PC-9 (cell line): Measurements from ENCODE around the gene GBP1. TPM values are rescaled to one million over a fixed set of nuclear protein-coding genes. Genes with fewer than 3 reads are reported as not detected.

Source experiments
- BruUV-seq: library from RNA; stranded (reverse); fragments of 400-500 nt; replicated peaks from 2 replicates; lab custom pipeline; 2021; lab: Mats Ljungman, UMichigan
- CTCF ChIA-PET: fragments of 300-600 bp; sonication (Branson Sonifier 250); formaldehyde crosslinking; loops from one replicate; lab custom pipeline; 2022; ENCODE audit warnings: antibody characterized with exemption; lab: Charles Lee
- POLR2A ChIA-PET: fragments of 300-600 bp; sonication (Branson Sonifier 250); formaldehyde crosslinking; loops from one replicate; lab custom pipeline; 2022; ENCODE audit warnings: antibody characterized with exemption; ENCODE audit not compliant: unreplicated experiment; lab: Charles Lee
- DNase-seq, 2 experiments: peaks; one replicate each; pipeline versions ENCODE4 v3.0.0 to v3.0.0-alpha.2; 2015 to 2022; ENCODE audit warnings: mixed read lengths in 1 of 2
- H2AFZ ChIP-seq: fragments of 200-600 bp; sonication (generic); 2 replicates; pipeline ENCODE4 v1.8.1; 2017; ENCODE audit warnings: antibody characterized with exemption
- H3F3A ChIP-seq: fragments of 200-600 bp; sonication (generic); 2 replicates; pipeline ENCODE4 v1.8.1; 2017; ENCODE audit warnings: antibody characterized with exemption, mild to moderate bottlenecking, low read depth; ENCODE audit not compliant: insufficient read depth
- H3K27ac ChIP-seq: fragments of 200-600 bp; sonication (generic); 2 replicates; pipeline ENCODE4 v1.6.1; 2016; ENCODE audit warnings: mixed run types
- H3K27me3 ChIP-seq: fragments of 200-600 bp; sonication (generic); 2 replicates; pipeline ENCODE4 v1.6.1; 2016; ENCODE audit warnings: low read depth, mixed run types; ENCODE audit not compliant: insufficient read depth
- H3K36me3 ChIP-seq: fragments of 200-600 bp; sonication (generic); 2 replicates; pipeline ENCODE4 v1.6.1; 2016; ENCODE audit warnings: low read depth, mixed run types
- H3K4me1 ChIP-seq: fragments of 200-600 bp; sonication (generic); replicated peaks from 2 replicates; pipeline ENCODE4 v1.6.1; 2016; ENCODE audit warnings: mixed run types; ENCODE audit not compliant: insufficient read depth
- H3K4me2 ChIP-seq: fragments of 200-600 bp; sonication (generic); 2 replicates; pipeline ENCODE4 v1.6.1; 2017; ENCODE audit warnings: mixed run types
- H3K4me3 ChIP-seq: fragments of 200-600 bp; sonication (generic); 2 replicates; pipeline ENCODE4 v1.6.1; 2016; ENCODE audit warnings: mixed run types
- H3K79me2 ChIP-seq: fragments of 200-600 bp; sonication (generic); 2 replicates; pipeline ENCODE4 v1.6.1; 2017; ENCODE audit warnings: low read depth, mixed run types
- H3K9me2 ChIP-seq: fragments of 200-600 bp; sonication (generic); 2 replicates; pipeline ENCODE4 v1.8.1; 2017; ENCODE audit warnings: mild to moderate bottlenecking; ENCODE audit not compliant: insufficient read depth
- H3K9me3 ChIP-seq: fragments of 200-600 bp; sonication (generic); 2 replicates; pipeline ENCODE4 v1.8.1; 2016; ENCODE audit warnings: low read depth; ENCODE audit not compliant: insufficient read depth
- H4K20me1 ChIP-seq: fragments of 200-600 bp; sonication (generic); 2 replicates; pipeline ENCODE4 v1.8.1; 2017; ENCODE audit not compliant: insufficient read depth
- EZH2 ChIP-seq: fragments of 200-600 bp; sonication (generic); IDR thresholded peaks from 2 replicates; pipeline ENCODE4 v1.8.0; 2017; ENCODE audit warnings: antibody characterized with exemption, low read depth
- intact Hi-C: fragments of 100-400 bp; cut with micrococcal nuclease; formaldehyde crosslinking; loops from one replicate; pipeline ENCODE4 v1.10.0; 2022; ENCODE audit not compliant: unreplicated experiment
- total RNA-seq: library from RNA; stranded (reverse); gene quantifications from 2 replicates; pipeline ENCODE4 v1.2.3, GENCODE V29; 2021
- TF ChIP-seq, protein P1 (sequence below): fragments of 200-600 bp; sonication (generic); conservative IDR thresholded peaks from 2 replicates; pipeline ENCODE4 v1.6.1; 2017; ENCODE audit warnings: mixed run types, antibody characterized with exemption, mild to moderate bottlenecking, moderate library complexity

The GBP1 gene
- total RNA-seq, 1 experiment from 2014 or later: 7.3 TPM

GRCh38 chr1:89064632-89065031 lies 376 bp downstream of the GBP1 start:
- Histone ChIP-seq H4K20me1 (no peaks in the 10 kb centered on the region), H3K27me3 (no peaks in the 10 kb centered on the region), H3K36me3 (no peaks in the 10 kb centered on the region), H2AFZ (peak overlapping the region; percentile 32; the same call in 1 of the 2 replicates), H3K79me2 (no peaks in the 10 kb centered on the region), H3K4me3 (peak overlapping the region; percentile 26; the same call in 1 of the 2 replicates), H3F3A (no peaks in the 10 kb centered on the region), H3K4me2 (peak overlapping the region; percentile 59), H3K4me1 (0 out of 2 replicates have a peak, but pooled peaks cover 7% of the 10 kb centered on the region), H3K9me3 (no peaks in the 10 kb centered on the region), H3K9me2 (no peaks in the 10 kb centered on the region), H3K27ac (0 out of 2 replicates have a peak overlapping the region, but pooled peaks have one; percentile 1)
- TF ChIP-seq, protein P1, sequence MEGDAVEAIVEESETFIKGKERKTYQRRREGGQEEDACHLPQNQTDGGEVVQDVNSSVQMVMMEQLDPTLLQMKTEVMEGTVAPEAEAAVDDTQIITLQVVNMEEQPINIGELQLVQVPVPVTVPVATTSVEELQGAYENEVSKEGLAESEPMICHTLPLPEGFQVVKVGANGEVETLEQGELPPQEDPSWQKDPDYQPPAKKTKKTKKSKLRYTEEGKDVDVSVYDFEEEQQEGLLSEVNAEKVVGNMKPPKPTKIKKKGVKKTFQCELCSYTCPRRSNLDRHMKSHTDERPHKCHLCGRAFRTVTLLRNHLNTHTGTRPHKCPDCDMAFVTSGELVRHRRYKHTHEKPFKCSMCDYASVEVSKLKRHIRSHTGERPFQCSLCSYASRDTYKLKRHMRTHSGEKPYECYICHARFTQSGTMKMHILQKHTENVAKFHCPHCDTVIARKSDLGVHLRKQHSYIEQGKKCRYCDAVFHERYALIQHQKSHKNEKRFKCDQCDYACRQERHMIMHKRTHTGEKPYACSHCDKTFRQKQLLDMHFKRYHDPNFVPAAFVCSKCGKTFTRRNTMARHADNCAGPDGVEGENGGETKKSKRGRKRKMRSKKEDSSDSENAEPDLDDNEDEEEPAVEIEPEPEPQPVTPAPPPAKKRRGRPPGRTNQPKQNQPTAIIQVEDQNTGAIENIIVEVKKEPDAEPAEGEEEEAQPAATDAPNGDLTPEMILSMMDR: no peak
- TF ChIP-seq EZH2: no peak
- intact Hi-C loops: loop anchor here (2.0 kb wide), 1 partner anchor 42 kb away; the partner anchor contains the start of gene GBP3
- ChIA-PET CTCF (interaction anchor here (0.7 kb wide), 1 partner anchor 80 kb away, joined by 7 read pairs; no protein-coding TSS in a partner anchor), POLR2A (interaction anchor here (0.6 to 0.8 kb wide), 3 partner anchors 43 to 795 kb away, joined by 3 to 11 read pairs (median 4); no protein-coding TSS in a partner anchor)
- BruUV-seq: TSS peak; percentile 88
- no peak for DNase-seq

DNA sequence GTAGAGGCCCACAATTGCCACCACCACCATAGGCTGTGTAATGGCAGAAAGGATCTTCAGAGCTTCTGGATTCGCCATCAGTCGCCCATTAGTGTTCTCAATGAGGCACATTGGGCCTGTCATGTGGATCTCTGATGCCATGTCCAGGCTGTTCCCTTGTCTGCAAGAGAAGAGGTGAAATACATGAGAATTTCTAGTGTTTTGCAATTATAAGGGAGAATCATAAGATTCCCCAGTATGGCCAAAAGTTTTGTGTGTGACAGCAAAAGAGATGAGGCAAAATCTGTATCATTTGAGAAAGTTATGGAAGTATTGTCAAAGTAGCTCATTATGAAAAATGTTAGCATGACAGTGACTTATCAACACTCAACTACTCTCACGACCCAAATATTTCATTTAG lies 1.9 kb downstream of the GBP1 start:
- H3K4me3 ChIP-seq: no peak overlapping the region
- no peaks in the 10 kb centered on the region for H3K79me2 ChIP-seq
- BruUV-seq: no TSS peak
- TF ChIP-seq EZH2: no peak
- TF ChIP-seq, protein P1: no peak
- no peaks in the 10 kb centered on the region for H3K27me3 ChIP-seq
- H3K4me1 ChIP-seq: 0 out of 2 replicates have a peak, but pooled peaks cover 1% of the 10 kb centered on the region
- ChIA-PET CTCF (no interaction called here), POLR2A (no interaction called here)
- no peak overlapping the region for H3K27ac ChIP-seq
- intact Hi-C loops: no loop called here
- H3K9me2 ChIP-seq: no peaks in the 10 kb centered on the region
- no peaks in the 10 kb centered on the region for H3K9me3 ChIP-seq
- no peaks in the 10 kb centered on the region for H3K36me3 ChIP-seq
- no peak overlapping the region for H2AFZ ChIP-seq
- DNase-seq: no peak
- H4K20me1 ChIP-seq: no peaks in the 10 kb centered on the region
- H3F3A ChIP-seq: no peaks in the 10 kb centered on the region
- H3K4me2 ChIP-seq: no peak overlapping the region

- POLR2A ChIA-PET: no interaction called here
- peaks cover 4% of the 10 kb centered on the region; the same call in 1 of the 2 replicates for H3K9me2 ChIP-seq
- no peaks in the 10 kb centered on the region for H3K9me3 ChIP-seq
- no peak overlapping the region for H3K27ac ChIP-seq
- no TSS peak for BruUV-seq
- no peaks in the 10 kb centered on the region for H3K36me3 ChIP-seq
- no peaks in the 10 kb centered on the region for H3F3A ChIP-seq
- CTCF ChIA-PET: no interaction called here
- peaks cover 8% of the 10 kb centered on the region; the same call in 1 of the 2 replicates for H3K4me1 ChIP-seq
- no peak overlapping the region for H3K4me2 ChIP-seq
- TF ChIP-seq, protein P1: no peak
- no peak for TF ChIP-seq EZH2
- no peak overlapping the region for H3K4me3 ChIP-seq
- no peak overlapping the region for H2AFZ ChIP-seq
- H3K79me2 ChIP-seq: no peaks in the 10 kb centered on the region
- intact Hi-C loops: no loop called here
- DNase-seq: no peak
- no peaks in the 10 kb centered on the region for H4K20me1 ChIP-seq
- no peaks in the 10 kb centered on the region for H3K27me3 ChIP-seq
Observed at GRCh38 chr1:89060091-89060490, 4.9 kb downstream of the GBP1 start.
